Measurements from ENCODE around the gene C9orf50.
A peak's percentile ranks its signal among the peaks of the same experiment; 100 is the strongest.

DNA sequence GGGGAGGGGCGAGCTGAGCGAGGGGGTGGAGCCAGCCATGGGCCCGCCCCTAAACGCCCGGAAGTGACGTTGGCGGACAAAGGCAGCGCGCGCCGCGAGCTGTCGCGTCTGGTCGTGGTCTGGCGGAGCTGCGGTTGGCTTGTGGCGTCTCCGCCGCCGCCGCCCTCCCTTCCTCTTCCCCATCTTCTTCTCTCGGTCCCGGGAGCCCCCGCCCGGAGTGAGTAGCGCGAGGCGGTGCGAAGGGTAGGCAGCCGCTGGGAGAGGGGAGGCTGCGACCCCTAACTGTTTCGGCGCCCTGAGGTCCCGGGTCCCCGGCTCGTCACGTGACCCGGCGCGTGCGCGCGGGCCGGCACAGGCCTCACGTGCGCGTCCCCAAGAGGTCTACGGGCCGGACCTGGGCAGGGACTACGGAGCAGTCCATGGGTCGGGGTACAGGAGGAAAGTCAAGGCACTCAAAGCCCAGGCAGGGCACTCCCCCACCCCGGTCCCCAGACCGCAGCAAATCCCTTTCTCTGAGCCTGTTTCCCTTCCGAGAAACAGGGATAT lies 5.3 kb upstream of the C9orf50 start, which contains the start of gene NTMT1:
- TF ChIP-seq POLR2A (IDR thresholded peaks at IDR 0.05; ENCODE audit: low read depth, low read length) (peak; percentile 93), POLR2AphosphoS5 (IDR thresholded peaks at IDR 0.05; ENCODE audit: insufficient read depth, low read depth, low read length) (peak; percentile 97), JUN (IDR thresholded peaks at IDR 0.05; ENCODE audit: borderline replicate concordance, insufficient read depth, insufficient read length, low read depth) (no peak), GATA2 (IDR thresholded peaks at IDR 0.05; ENCODE audit: insufficient read depth, insufficient read length, low read depth, low read length) (no peak)
- TF ChIP-seq, protein P1, sequence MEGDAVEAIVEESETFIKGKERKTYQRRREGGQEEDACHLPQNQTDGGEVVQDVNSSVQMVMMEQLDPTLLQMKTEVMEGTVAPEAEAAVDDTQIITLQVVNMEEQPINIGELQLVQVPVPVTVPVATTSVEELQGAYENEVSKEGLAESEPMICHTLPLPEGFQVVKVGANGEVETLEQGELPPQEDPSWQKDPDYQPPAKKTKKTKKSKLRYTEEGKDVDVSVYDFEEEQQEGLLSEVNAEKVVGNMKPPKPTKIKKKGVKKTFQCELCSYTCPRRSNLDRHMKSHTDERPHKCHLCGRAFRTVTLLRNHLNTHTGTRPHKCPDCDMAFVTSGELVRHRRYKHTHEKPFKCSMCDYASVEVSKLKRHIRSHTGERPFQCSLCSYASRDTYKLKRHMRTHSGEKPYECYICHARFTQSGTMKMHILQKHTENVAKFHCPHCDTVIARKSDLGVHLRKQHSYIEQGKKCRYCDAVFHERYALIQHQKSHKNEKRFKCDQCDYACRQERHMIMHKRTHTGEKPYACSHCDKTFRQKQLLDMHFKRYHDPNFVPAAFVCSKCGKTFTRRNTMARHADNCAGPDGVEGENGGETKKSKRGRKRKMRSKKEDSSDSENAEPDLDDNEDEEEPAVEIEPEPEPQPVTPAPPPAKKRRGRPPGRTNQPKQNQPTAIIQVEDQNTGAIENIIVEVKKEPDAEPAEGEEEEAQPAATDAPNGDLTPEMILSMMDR (IDR thresholded peaks at IDR 0.05; ENCODE audit: extremely low read depth in 1 of 2, insufficient read depth in 1 of 2, low read depth in 1 of 2, low read length in 2 of 2): no peak
